Globus pallidus (tissue), 1 donor: ENCODE data around the gene TOP3B.

ENCODE experiments used
- DNase-seq: peaks from one replicate; pipeline ENCODE4 v3.0.0-alpha.2; 2015; ENCODE audit warnings: low spot score

Gene TOP3B

DNA sequence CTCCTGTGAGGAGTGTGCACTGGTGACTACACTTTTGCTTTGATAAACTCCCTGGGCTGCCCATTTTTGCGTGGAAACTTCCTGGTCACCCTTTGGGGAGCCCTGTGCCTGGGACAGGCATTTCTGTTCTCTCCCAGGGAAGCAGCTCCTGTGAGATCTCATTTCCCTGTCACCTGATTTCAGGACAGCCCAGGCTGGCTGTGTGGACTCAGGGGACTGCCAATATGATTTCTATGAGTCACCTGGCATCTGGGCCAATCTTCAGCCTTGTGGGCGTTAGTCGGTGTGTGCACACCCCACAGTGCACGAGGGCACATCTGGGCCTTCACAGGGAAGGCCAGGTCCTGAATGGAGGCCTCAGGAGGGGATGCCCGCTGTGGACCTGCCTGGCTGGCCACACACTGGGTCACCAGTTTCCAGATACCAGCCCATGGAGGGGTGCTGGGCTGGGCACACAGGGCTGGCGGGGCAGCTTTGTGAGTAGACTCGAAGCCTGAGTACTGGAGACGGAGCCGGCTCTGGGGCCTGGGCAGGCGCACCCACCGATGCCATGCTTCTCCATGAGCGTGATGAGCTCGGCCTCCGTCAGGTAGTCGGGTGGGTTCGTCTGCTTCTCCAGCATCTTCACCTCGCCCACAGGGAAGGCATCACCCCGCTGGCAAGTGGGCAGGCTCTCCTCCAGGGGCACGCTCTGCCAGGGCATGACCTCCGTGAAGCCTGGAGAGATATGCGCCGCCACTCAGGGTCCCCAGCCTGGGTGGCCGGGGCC, 20.5 kb downstream of the TOP3B start:
- no peak for DNase-seq

DNA sequence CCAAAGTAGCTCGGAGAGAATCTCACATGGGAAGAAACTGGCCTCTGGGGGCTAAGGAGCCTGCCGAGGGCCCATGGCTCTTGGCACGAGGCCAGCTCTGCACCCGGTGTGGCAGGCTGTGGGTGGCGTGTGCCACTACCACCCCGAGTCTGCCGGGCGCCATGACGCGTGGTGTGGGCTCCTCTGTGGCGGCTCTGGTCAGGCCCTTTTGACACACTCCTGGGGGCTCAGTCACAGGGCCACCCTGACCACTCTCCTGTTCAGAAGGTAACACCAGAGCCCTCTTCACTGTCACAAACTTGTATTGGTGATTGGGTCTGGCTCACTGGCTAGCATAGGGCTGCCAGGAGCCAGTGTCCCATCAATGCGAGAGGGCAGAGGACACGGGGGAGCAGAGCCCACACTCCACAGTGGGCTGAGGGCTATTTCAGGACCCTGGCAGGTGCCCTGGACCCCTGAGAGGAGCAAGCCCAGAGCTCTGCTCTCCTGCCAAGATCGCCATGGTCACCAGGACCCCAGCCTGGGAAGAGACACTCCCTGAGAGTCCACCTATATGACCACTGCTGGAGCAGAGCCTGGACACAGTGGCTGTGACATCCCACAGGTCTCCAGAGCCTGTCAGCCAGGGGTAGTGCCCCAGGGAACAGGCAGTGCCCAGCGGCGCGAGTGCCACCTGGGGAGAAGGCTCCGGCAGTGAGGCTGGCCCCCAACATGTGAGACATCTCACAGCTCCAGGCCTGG, 21.3 kb downstream of the TOP3B start:
- DNase-seq = no peak

DNA sequence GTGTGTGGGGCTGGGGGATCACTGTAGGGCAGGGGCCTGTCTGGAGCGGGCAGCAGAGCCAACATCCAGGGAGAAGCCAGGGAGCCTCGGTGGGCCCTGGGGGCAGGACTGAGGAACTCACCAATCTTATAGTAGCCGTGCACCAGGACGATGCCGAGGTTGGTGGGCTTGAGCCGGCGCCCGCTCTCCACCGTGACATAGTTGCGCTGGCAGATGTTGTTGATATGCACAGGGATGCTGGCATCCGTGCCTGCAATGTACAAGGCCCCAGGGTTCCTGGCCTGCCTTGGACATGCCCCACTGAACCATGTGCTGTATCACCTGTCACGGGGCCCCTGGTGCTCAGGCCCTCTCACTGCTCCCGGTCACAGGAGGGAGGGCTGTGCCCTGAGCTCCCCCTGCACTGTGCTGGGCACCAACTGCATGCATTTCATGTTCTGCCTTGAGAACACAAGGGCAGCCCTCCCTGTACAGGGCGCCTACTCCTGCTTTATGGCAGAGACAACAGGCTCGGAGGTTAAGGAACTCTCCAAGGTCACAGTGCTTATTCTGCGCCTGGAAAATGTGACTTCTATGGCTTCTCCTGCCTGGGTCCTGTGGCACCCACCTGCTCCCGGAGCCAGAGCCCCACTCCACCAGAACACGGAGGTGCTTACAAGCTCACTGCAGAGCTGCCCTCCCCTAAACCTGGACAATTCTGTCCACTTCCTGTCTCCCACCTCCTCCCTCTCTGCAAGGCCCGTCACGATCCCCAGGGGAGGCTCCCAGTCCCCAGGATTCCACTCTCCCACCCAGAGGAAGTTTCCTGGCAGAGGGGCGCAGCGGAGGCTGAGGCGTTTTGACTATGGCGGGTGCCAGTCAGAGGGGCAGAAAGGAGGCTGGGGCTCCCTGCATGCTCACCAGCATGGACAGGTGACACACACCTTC, 22.1 kb downstream of the TOP3B start:
- DNase-seq = no peak

DNA sequence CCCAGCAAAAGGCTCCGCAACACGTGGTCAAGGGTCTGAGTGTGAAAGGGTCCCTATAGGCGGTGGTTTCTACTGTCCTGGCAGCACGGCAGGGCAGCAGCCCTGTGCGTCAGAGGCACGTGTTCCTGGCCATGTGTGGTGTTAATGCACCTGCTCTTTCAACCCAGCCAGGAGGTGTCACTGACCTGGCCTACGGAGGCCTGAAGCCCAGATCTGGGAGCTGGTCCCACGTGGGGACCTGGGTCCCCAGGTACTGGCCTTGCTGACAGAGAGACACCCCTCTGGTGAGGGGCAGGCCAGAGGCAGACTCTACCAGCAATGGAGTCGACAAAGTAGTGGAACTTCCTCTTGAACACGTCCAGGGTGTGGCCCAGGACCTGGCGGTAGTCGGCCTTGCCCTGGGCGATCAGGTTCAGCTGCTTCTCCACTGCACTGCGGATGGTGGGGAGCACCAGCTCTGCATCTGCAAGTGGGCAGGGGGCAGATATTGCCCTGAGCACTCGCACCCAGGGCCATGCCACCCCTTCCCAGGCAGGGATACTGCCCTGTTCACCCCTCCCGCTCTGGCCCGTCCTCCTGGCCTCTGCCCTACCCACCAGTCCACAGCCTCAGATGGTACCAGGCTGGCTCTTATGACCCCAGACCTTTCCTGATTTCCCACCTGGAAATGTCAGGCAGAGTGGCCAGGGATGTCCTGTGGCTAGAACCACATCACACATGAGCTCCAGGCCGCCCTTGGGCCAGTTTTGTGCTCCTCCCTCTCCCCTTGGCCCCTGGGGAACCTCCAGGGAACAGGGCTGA, 23.1 kb downstream of the TOP3B start:
- DNase-seq = no peak

DNA sequence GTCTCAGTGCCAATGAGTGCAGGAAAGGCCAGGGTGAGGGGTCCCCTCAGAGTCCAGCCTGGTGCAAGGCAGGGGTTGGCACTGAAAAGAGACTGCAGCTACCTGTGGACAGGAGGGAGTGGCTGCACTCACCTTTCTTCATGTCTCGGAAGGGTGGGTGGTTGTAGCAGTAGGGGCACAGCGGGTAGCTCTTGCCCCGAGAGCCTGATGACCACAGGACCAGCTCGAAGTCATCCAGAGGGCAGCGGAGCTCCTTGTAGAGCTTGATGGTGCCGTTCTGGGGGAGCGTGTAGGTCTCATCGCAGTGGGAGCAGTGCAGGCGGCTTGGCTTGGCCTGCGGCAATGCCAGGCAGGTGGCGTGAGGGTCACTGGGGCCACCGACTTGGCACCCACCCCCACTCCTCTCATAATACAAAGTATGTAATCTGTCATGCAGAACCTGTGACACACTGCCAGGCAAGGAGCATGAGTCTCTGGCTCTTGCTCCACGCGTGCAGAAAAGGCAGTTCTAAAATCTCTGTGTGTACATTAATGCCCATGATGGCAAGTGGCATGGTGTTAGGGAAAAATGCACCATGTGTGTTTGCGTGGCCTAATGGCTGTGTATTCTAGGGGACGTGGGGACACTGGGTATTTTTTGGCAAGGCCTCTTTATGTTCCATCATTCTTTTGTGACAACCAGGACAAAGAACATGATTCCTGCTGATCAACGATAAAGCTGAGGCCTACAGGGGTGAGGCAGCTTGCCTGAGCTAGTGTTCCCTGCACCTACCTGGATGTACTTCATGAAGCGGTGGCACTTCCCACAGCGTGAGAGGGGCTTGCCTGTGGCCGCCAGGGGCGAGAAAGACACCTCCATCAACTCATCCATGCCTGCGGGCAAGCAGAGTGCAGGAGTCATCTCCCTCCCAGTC, 24.0 kb downstream of the TOP3B start:
- no peak for DNase-seq

DNA sequence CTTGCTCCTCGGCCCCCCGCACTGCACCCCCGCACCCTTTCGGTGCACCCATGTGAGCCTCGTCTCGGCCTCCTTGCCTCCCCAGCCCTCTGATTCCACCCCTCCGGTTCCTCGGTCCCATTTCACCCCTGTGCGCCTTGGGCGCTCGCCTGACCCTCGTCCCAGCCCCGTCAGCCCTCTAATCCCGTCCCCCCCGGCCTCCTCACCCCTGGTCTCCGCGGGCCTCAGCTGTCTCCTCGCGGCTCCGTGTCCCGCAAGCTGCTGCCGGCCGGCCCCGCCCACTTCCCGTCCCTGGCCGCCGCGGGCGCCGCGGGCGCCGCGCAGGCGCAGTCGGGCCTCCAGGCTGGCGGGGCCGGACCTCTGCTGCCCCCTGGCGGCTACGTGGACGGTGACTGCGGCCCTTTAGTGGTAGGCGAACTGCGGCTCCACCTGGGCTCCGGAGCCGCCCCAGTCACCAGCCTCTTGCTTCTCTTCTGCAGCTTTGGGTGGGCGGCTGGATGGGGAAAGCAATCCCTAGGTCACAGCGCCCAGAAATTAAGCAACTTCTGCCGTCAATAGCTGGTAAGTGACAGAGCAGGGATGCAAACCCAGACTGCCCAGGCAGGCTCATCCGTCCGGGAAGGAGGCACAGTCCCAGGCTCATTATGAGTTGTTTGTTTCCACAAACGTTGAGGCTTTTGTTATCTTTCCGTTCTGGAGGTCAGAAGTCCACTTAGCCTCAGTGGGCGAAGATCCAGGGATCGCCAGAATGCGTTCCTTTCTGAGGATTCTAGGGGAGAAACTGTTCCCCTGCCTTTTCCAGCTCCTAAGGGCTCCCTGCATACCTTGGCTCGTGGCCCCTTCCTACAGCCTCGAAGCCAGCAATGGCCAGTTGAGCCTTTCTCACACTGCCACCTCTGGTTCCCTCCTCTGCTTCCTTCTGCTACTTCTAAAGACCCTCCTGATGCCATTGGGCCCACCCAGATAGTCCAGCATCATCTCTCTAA, 29.7 kb downstream of the TOP3B start, which contains the start of gene PPM1F:
PPM1F (minus strand) TSS at position 263 of the 986 bp plus-strand sequence. CDS start 6,800 bp downstream, outside the sequence.
- peak; percentile 77 for DNase-seq

DNA sequence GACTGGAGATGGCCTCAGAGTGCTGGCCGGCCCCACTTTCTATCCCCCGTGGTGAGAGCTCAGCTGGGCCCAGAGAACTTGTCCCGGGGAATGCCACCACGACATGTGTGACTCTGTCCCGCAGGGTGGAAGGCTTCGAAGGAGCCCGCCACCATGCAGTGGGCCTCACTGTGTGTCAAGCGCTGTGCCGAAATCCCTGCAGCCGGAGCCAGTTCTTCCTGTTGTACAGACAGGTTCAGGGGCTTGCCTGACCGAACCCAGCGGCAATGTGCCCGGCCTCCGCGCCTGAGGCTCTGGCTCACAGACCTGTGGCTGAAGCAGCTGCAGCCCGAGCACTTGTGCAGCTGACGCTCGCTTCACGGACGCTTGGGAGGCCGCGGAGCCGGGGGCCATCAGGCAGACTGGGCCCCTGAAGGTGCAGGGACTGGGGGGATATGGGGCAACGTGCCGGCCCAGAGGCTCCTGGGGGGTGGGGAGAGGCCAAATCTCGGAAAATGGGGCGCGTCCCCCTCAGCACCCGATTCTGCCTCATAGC, 30.6 kb downstream of the TOP3B start:
- no peak for DNase-seq

DNA sequence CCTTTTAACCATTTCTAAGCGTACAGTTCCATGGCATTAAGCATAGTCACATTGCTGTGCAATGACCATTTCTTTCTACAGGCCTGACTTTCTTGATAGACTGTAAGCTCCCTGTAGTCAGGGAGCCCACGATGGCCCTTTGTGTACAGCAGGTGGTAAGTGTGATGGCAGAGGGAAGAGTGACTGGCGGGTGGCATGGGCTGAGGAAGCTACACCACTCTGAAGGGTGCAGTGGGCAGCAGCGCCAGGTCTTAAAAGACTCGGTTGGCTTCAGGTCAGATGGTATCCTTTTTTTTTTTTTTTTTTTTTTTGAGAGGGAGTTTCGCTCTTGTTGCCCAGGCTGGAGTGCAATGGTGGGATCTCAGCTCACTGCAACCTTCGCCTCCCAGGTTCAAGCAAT, 31.5 kb downstream of the TOP3B start:
- DNase-seq = no peak

DNA sequence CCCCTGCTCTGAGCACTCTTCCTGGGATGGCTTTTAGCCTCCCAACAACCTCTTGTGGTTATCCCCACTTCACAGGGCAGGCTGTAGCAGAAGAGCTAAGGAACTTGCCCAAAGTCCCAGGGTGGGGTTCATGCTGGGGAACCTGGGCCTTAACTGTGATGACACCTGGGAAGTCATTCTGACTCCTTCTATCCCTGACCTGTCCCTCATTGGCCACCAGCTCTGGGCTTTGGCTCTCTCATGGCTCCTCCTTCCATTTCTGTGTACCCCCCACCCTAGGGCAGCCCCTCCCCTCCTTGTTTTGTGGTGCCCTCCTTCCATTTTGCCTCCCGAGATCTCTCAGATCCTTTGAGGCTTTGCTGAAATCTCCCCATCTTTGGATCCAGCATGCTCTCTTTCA, 32.6 kb downstream of the TOP3B start:
- DNase-seq = no peak

DNA sequence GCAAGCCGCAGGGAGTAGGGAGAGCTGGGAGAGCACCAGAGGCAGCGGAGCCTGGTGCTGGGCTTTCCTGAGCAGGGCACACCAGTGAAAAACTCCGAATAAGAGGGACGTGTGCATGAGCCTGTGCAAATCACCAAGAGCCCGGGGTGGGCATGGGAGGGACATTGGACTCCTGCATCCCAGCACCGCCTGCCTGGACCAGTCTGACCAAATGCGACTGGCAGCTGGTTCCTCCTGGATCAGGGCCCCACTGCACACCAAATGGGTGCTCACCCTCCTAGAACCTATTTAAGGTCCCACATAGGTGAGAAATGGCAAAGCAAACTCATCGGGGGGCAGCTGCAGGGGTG, 33.0 kb downstream of the TOP3B start:
- no peak for DNase-seq

DNA sequence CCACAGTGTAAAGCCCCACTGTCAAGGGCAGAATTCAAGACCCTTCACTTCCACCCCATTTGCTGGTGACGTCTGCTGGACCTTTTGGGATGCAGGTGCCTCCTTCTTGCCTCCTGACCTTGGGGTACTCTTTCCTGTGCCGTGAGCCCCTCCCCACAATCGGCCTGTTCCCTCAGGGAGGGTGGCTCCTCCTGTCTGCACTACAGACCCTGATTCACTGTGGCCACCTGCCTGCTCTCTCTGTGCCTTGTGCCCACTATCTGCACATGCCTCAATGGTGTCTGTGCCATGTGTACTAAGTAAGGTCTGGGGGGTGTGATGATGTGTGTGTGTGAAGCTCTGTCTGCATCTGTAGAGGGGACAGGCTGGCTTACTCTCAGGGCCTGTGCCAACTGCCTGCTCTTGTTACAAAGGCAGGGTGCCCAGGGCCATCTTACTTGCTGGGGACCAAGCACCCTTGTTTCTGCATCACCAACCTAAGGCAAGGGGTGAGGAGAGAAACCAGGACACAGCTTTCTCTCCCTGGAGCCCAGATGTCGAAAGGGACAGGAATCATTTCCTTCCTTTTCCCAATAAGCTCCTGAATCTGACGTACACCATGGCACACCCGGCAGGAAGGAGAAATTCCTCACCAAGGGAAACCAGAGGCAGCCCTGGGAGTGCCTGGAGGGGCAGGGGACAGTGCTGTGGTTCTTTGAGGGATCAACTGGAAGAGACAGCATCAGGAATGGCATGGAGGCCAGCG, 33.6 kb downstream of the TOP3B start:
- no peak for DNase-seq

DNA sequence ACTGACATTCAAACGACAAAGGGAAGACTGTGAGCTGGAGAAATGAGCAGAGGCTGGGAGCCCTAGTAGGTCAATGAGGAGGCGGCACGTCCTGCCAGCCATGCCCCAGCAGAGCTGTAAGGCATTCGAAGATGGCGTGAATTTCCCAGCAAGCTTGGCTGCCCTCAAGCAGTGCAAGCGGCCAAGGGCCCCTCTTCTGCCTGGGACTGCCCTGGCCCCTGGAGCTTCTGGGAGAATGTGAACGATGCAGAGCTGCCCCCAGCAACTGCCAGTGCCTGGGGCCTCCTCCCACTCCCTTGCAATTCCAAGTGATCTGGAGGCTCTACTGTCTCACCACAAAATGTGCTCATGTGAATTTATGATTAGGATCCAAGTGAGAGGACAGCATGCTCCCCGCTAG, 34.2 kb downstream of the TOP3B start:
- no peak for DNase-seq

DNA sequence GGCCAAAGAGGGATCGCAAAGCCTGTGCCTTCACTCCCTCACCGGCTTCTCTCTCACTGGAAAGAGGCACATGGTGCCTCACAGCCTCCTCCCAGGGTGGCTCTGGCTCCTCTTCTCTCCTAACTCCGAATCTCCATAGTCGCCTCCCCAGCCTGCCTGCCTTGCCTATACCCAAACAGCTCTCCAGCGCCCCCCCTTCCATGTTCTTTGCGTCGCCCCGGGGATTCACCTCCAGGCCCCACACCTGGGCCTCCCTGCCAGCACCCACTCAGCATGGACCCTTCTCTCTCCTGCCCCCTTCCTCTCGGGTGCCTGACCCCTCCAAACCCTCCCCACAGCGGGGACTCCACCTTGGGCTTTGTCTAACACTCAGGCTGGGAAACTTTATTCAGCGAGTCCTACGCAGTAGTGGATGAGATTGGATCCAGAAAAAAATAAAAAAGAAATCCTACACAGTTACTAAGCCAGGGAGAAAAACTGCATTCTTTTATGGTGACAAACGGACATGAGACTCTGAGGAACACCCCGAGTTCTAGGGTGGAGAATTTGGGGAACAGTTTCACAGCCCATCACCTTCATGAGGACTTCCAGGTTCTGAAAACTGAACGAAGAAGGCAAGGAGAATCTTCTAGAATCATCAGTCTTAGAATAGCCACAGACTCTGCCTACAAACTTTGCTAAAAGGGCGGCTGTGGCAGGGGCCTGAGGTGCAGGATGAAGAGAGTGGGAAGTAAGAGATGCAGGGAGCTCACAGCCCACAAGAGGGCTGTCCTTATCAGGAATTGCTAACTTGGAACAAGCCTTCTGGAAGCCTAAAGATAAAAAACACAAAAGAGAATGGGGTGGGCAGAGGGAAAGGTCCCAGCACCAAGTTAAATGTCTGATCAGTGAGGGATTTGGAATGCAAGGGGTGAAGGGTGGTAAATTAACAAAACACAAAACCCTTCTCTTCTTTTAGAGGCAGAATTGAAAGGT, 35.3 kb downstream of the TOP3B start:
- DNase-seq = no peak

DNA sequence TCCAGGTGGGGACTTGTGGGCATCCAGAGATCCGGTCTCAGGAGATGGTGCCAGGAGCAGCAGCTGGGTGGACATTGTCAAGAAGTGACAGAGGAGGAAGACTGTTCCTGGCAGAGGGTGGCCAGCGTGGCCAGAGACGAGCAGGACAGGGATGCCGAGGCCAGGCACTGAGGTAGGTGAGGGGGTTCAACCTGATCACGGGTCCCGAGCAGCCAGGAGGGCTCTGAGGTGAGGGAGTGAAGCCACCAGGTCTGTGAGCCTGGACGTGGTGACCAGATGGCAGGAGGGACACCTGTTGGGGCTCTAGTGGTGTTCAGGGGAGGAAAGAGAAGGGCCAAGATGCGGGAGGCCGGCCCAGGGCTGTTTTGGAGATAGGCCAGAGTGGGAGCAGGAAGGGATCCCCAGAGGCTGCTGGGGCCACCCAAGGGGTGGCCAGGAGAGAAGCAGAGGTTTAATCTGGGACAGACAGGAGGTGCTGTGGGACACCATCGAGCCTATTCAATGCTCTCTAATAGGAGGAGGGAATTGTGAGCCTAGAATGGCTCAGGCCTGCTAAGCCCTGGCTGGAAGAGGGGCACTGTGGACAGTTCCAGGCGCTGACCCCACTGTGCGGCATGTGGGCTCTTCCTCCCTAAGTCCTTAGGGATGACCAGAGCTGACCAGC, 36.2 kb downstream of the TOP3B start:
- no peak for DNase-seq

DNA sequence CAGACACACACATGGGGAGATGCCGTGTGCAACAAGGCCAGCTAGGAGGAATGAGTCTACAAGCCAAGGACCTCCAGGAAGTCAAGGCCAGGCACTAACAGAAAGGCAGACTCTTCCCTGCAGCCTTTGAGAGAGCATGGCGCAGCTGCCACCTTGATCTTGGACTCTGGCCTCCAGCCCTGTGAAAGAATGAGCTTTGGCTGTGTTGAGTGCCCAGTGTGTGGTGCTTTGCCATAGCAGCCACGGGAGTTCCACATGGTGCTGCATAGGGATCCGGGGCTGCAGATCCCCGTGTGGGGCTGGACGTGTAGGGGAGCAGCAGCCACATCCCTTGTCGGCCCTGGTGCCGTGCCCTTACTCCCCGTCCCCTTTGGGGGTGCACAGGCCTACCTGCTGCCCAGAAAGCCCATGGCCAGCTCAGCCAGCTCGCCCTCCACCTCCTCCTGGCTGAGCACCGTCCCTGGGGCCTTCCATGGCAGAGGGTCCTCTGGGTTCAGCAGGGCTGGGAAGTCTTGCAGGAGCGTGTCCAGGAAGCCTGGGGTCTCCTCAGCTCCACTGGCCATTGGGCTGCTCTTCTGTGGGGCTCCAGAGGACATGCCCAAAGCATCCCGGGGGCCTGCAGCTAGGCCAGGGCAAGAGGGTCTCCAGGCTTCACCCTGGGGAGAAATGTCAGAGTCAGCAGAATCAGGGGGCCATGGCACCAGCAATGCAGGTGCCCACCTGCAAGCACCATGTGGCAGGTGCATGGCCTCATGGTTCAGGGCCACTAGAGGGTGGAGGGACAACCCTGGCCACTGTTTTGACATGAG, 36.9 kb downstream of the TOP3B start:
- DNase-seq = no peak

DNA sequence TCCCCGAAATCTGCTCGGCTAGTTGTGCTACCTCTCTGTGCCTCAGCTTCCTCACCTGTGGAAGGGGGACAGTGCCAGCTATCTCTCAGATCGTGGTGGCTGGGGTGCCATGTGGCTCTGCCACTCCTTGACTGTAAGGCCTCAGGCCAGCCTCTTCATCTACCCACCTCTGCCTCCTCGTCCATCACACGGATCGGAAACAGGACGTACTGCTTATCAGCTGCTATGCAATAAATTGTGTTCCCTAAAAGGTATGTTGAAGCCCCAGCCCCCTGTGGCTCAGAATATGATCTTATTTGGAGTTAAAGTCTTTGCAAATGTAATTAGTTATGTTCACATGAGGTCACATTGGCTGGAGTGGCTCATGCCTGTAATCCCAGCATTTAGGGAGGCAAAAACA, 37.7 kb downstream of the TOP3B start:
- no peak for DNase-seq
